WTC11 (cell line): ENCODE data around the gene PALD1. TPM values are rescaled to one million over a fixed set of nuclear protein-coding genes. Genes with fewer than 3 reads are reported as not detected.

Experiments
- ATAC-seq: fragments of 200-7000 bp; cut with Tn5 transposase; 2 replicates; pipeline ENCODE4 v1.10.0; 2021; ENCODE audit warnings: mild to moderate bottlenecking, moderate library complexity
- CTCF ChIA-PET: fragments of 300-600 bp; sonication (Branson Sonifier 250); formaldehyde crosslinking; loops from one replicate; lab custom pipeline; 2021; ENCODE audit warnings: antibody characterized with exemption; lab: Charles Lee
- POLR2A ChIA-PET: fragments of 350-600 bp; sonication (Branson Sonifier 250); formaldehyde crosslinking; loops from one replicate; lab custom pipeline; 2021; ENCODE audit warnings: antibody characterized with exemption; lab: Charles Lee
- DNase-seq: peaks from one replicate; pipeline ENCODE4 v3.0.0; 2021; ENCODE audit warnings: low spot score
- H3K27ac Mint-ChIP-seq: 2 replicates; pipeline ENCODE4 v1.8.0; 2021; ENCODE audit warnings: mixed read lengths
- H3K27me3 Mint-ChIP-seq: 2 replicates; pipeline ENCODE4 v1.8.0; 2021; ENCODE audit warnings: low read depth, mild to moderate bottlenecking, moderate library complexity, mixed read lengths
- H3K36me3 Mint-ChIP-seq: 2 replicates; pipeline ENCODE4 v1.8.0; 2021; ENCODE audit warnings: mixed read lengths
- H3K4me1 Mint-ChIP-seq: 2 replicates; pipeline ENCODE4 v1.8.0; 2022; ENCODE audit warnings: mixed read lengths
- H3K4me3 Mint-ChIP-seq: 2 replicates; pipeline ENCODE4 v1.8.0; 2021; ENCODE audit warnings: mild to moderate bottlenecking, moderate library complexity, mixed read lengths
- H3K9me3 Mint-ChIP-seq: 2 replicates; pipeline ENCODE4 v1.8.0; 2021; ENCODE audit warnings: mixed read lengths
- CREB1 ChIP-seq: sonication (generic); formaldehyde crosslinking; IDR thresholded peaks from 2 replicates; pipeline ENCODE4 v1.8.0; 2023; ENCODE audit warnings: mild to moderate bottlenecking, missing genetic modification reagents
- CREM ChIP-seq: sonication (generic); formaldehyde crosslinking; IDR thresholded peaks from 2 replicates; pipeline ENCODE4 v1.8.1; 2022; ENCODE audit warnings: mild to moderate bottlenecking, missing genetic modification reagents, moderate library complexity
- CTCF ChIP-seq: fragments of 200-600 bp; IDR thresholded peaks from 2 replicates; pipeline ENCODE4 v1.8.0; 2022; ENCODE audit warnings: antibody characterized with exemption
- E2F1 ChIP-seq: sonication (generic); formaldehyde crosslinking; IDR thresholded peaks from 2 replicates; pipeline ENCODE4 v1.8.0; 2022; ENCODE audit warnings: mild to moderate bottlenecking, missing genetic modification reagents
- ERG ChIP-seq: fragments of 250-450 bp; sonication (Bioruptor Pico); IDR thresholded peaks from 2 replicates; pipeline ENCODE4 v1.8.0; 2021; ENCODE audit warnings: mild to moderate bottlenecking
- ETV6 ChIP-seq: sonication (generic); formaldehyde crosslinking; IDR thresholded peaks from 2 replicates; pipeline ENCODE4 v1.8.1; 2022; ENCODE audit warnings: mild to moderate bottlenecking, missing genetic modification reagents
- FOXK1 ChIP-seq: sonication (generic); formaldehyde crosslinking; IDR thresholded peaks from 2 replicates; pipeline ENCODE4 v1.8.0; 2022; ENCODE audit warnings: mild to moderate bottlenecking, moderate library complexity, missing genetic modification reagents
- GABPB1 ChIP-seq: sonication (generic); formaldehyde crosslinking; IDR thresholded peaks from 2 replicates; pipeline ENCODE4 v1.8.1; 2023; ENCODE audit warnings: mild to moderate bottlenecking, missing genetic modification reagents
- KAT7 ChIP-seq: sonication (generic); formaldehyde crosslinking; IDR thresholded peaks from 2 replicates; pipeline ENCODE4 v1.8.1; 2023; ENCODE audit warnings: missing genetic modification reagents, mild to moderate bottlenecking, borderline replicate concordance
- MLX ChIP-seq: sonication (generic); formaldehyde crosslinking; IDR thresholded peaks from 2 replicates; pipeline ENCODE4 v1.8.1; 2023; ENCODE audit warnings: mild to moderate bottlenecking, missing genetic modification reagents, moderate library complexity
- RORB ChIP-seq: fragments of 250-450 bp; sonication (Bioruptor Pico); IDR thresholded peaks from 2 replicates; pipeline ENCODE4 v1.9.0; 2021; ENCODE audit warnings: mild to moderate bottlenecking
- STAT6 ChIP-seq: sonication (generic); formaldehyde crosslinking; conservative IDR thresholded peaks from 2 replicates; pipeline ENCODE4 v1.8.1; 2023; ENCODE audit warnings: mild to moderate bottlenecking, low read depth, missing genetic modification reagents, moderate library complexity
- TCF7 ChIP-seq: sonication (generic); formaldehyde crosslinking; IDR thresholded peaks from 2 replicates; pipeline ENCODE4 v1.8.0; 2022; ENCODE audit warnings: mild to moderate bottlenecking, low read depth, missing genetic modification reagents, moderate library complexity
- TEAD4 ChIP-seq: sonication (generic); formaldehyde crosslinking; IDR thresholded peaks from 2 replicates; pipeline ENCODE4 v1.8.0; 2022; ENCODE audit warnings: mild to moderate bottlenecking, missing genetic modification reagents
- ZNF232 ChIP-seq: sonication (generic); formaldehyde crosslinking; IDR thresholded peaks from 2 replicates; pipeline ENCODE4 v1.8.0; 2022; ENCODE audit warnings: mild to moderate bottlenecking, missing genetic modification reagents
- ZNF317 ChIP-seq: sonication (generic); formaldehyde crosslinking; IDR thresholded peaks from 2 replicates; pipeline ENCODE4 v1.8.1; 2023; ENCODE audit warnings: low read depth, mild to moderate bottlenecking, moderate library complexity, missing genetic modification reagents, borderline replicate concordance
- total RNA-seq: library from RNA; stranded (reverse); gene quantifications from 3 replicates; pipeline ENCODE4 v1.2.3, GENCODE V29; 2021

Gene PALD1
- total RNA-seq, 1 experiment from 2014 or later, result 43.6 TPM

- no peak for TF ChIP-seq MLX (CRISPR knock-in tag)
- TF ChIP-seq FOXK1, result no peak
- TF ChIP-seq TCF7 (CRISPR knock-in tag), result no peak
Measured at GRCh38 chr10:70587045-70587658, 108.6 kb downstream of the PALD1 start (continued).

GRCh38 chr10:70588255-70588654, 109.7 kb downstream of the PALD1 start:
- H3K9me3 Mint-ChIP-seq, result no peaks in the 10 kb centered on the region
- H3K4me3 Mint-ChIP-seq, result no peak overlapping the region
- no peak for TF ChIP-seq E2F1 (CRISPR knock-in tag)
- TF ChIP-seq GABPB1 (CRISPR knock-in tag), result no peak
- TF ChIP-seq CREB1, result no peak
- TF ChIP-seq TEAD4 (CRISPR knock-in tag), result no peak
- TF ChIP-seq KAT7 (CRISPR knock-in tag), result no peak
- TF ChIP-seq STAT6, result no peak
- TF ChIP-seq ZNF232 (CRISPR knock-in tag), result no peak
- no peak for TF ChIP-seq RORB
- TF ChIP-seq ZNF317 (CRISPR knock-in tag), result no peak
- no peak for TF ChIP-seq ERG
- TF ChIP-seq CTCF, result no peak
- TF ChIP-seq CREM (CRISPR knock-in tag), result no peak
- no peak for TF ChIP-seq ETV6
- H3K27me3 Mint-ChIP-seq, result no peaks in the 10 kb centered on the region; the same call in 1 of the 2 replicates
- DNase-seq, result no peak
- H3K36me3 Mint-ChIP-seq, result no peaks in the 10 kb centered on the region
- ATAC-seq, result no peak
- CTCF ChIA-PET, result interaction anchor here (2.7 kb wide), 1 partner anchor 29 kb away, joined by 8 read pairs; no protein-coding TSS in a partner anchor
- H3K27ac Mint-ChIP-seq, result no peak overlapping the region
- POLR2A ChIA-PET, result no interaction called here
- H3K4me1 Mint-ChIP-seq, result peaks cover 22% of the 10 kb centered on the region
